Brain microvascular endothelial cell (primary cell): ENCODE results near the gene GDF7.
A peak's percentile ranks its signal among the peaks of the same experiment; 100 is the strongest.

Source experiments
- DNase-seq: peaks from one replicate; pipeline ENCODE4 v3.0.0-alpha.2; 2020
- H3K27ac ChIP-seq: fragments of 250-450 bp; sonication (Bioruptor Pico); 2 replicates; pipeline ENCODE4 v1.5.1; 2020; ENCODE audit warnings: mild to moderate bottlenecking, moderate library complexity
- H3K27me3 ChIP-seq: fragments of 250-450 bp; sonication (Bioruptor Pico); replicated peaks from 2 replicates; pipeline ENCODE4 v1.5.1; 2020; ENCODE audit warnings: mild to moderate bottlenecking
- H3K36me3 ChIP-seq: fragments of 250-450 bp; sonication (Bioruptor Pico); replicated peaks from 2 replicates; pipeline ENCODE4 v1.5.1; 2020; ENCODE audit warnings: mild to moderate bottlenecking
- H3K4me3 ChIP-seq: 2 replicates; pipeline ENCODE4 v1.5.1; 2011; ENCODE audit warnings: low read depth, mild to moderate bottlenecking, control low read depth, low read length, moderate library complexity
- CTCF ChIP-seq: IDR thresholded peaks from 2 replicates; pipeline ENCODE4 v1.5.1; 2011; ENCODE audit warnings: low read depth, mild to moderate bottlenecking, moderate library complexity, low read length, control low read depth, inconsistent platforms; ENCODE audit errors: missing control alignments
- in situ Hi-C: cut with HindIII; loops from 2 replicates; pipeline ENCODE4 v1.10.0; 2017; ENCODE audit warnings: low sequenced_read_pairs, low pct_ligation_motif_present

The GDF7 gene

GRCh38 chr2:20650877-20651730 is 15.8 kb upstream of the GDF7 start, which contains the start of gene HS1BP3:
HS1BP3 (minus strand) TSS chr2:20651098; CDS start chr2:20651063, 35 bp downstream.
- H3K36me3 ChIP-seq, result no peaks in the 10 kb centered on the region
- H3K27ac ChIP-seq, result peak within 1 kb of the TSS; percentile 93
- peak; percentile 40 for DNase-seq
- in situ Hi-C loops, result no loop called here
- peak within 1 kb of the TSS; percentile 94 for H3K4me3 ChIP-seq
- peak; percentile 59 for TF ChIP-seq CTCF
- H3K27me3 ChIP-seq, result no peaks in the 10 kb centered on the region

GRCh38 chr2:20651731-20652099 is 15.2 kb upstream of the GDF7 start:
- no peak for DNase-seq
- Histone ChIP-seq H3K36me3 (no peaks in the 10 kb centered on the region), H3K27ac (no peak overlapping the region), H3K4me3 (peak overlapping the region; percentile 72), H3K27me3 (peaks cover 2% of the 10 kb centered on the region)
- in situ Hi-C loops, result no loop called here
- no peak for TF ChIP-seq CTCF

- in situ Hi-C loops, result no loop called here
- H3K36me3 ChIP-seq, result no peaks in the 10 kb centered on the region
- no peak overlapping the region for H3K27ac ChIP-seq
- DNase-seq, result no peak
- H3K27me3 ChIP-seq, result peaks cover 2% of the 10 kb centered on the region
- TF ChIP-seq CTCF, result no peak
- H3K4me3 ChIP-seq, result no peak overlapping the region
Observed at GRCh38 chr2:20652141-20652540, 14.8 kb upstream of the GDF7 start.

- Histone ChIP-seq H3K27me3 (peaks cover 5% of the 10 kb centered on the region), H3K36me3 (no peaks in the 10 kb centered on the region), H3K27ac (no peak overlapping the region), H3K4me3 (no peak overlapping the region)
- DNase-seq, result no peak
- in situ Hi-C loops, result no loop called here
- TF ChIP-seq CTCF, result no peak
Observed at GRCh38 chr2:20652673-20653575, 14.0 kb upstream of the GDF7 start.

GRCh38 chr2:20653695-20654534 is 13.0 kb upstream of the GDF7 start:
- TF ChIP-seq CTCF, result no peak
- no peak overlapping the region for H3K27ac ChIP-seq
- no peak overlapping the region for H3K4me3 ChIP-seq
- no peaks in the 10 kb centered on the region for H3K36me3 ChIP-seq
- no peak for DNase-seq
- peaks cover 9% of the 10 kb centered on the region for H3K27me3 ChIP-seq
- in situ Hi-C loops, result no loop called here
